CD14-positive monocyte (primary cell): ENCODE data around the gene HYDIN. TPM values are rescaled to one million over a fixed set of nuclear protein-coding genes. Genes with fewer than 3 reads are reported as not detected.

Experiments
- DNase-seq, 3 donors: peaks; one replicate each; pipeline ENCODE4 v3.0.0-alpha.2; 2011 to 2022
- H2AFZ ChIP-seq: 2 replicates; pipeline ENCODE4 v1.6.0; 2012; ENCODE audit warnings: mild to moderate bottlenecking, low read depth, low read length, inconsistent platforms; ENCODE audit not compliant: insufficient read depth, poor library complexity, severe bottlenecking
- H3K27ac ChIP-seq, 2 donors: 1 replicate in 1 of 2; 2 replicates in 1 of 2; pipeline ENCODE4 v1.5.1; 2012 to 2013; ENCODE audit warnings: low read length in 2 of 2, control low read depth in 1 of 2, inconsistent platforms in 1 of 2, low read depth in 1 of 2, mild to moderate bottlenecking in 1 of 2
- H3K27me3 ChIP-seq, 2 donors: one replicate each; pipeline versions ENCODE4 v1.6.0 to v1.6.1; 2011 to 2013; ENCODE audit warnings: low read length in 2 of 2; ENCODE audit not compliant: control insufficient read depth in 2 of 2, insufficient read depth in 2 of 2
- H3K36me3 ChIP-seq, 2 donors: replicated peaks in 1 of 2; 1 replicate in 1 of 2; 2 replicates in 1 of 2; pipeline versions ENCODE4 v1.5.1 to v1.6.1; 2012 to 2013; ENCODE audit warnings: low read length in 2 of 2, control low read depth in 1 of 2, inconsistent platforms in 1 of 2, mild to moderate bottlenecking in 1 of 2; ENCODE audit not compliant: insufficient read depth in 2 of 2, control insufficient read depth in 1 of 2
- H3K4me1 ChIP-seq, 2 donors: 1 replicate in 1 of 2; 2 replicates in 1 of 2; pipeline versions ENCODE4 v1.5.1 to v1.6.1; 2012 to 2013; ENCODE audit warnings: low read length in 2 of 2, control low read depth in 1 of 2, inconsistent platforms in 1 of 2, mild to moderate bottlenecking in 1 of 2, moderate library complexity in 1 of 2; ENCODE audit not compliant: insufficient read depth in 2 of 2, control insufficient read depth in 1 of 2
- H3K4me2 ChIP-seq: replicated peaks from 2 replicates; pipeline ENCODE3; 2012; ENCODE audit warnings: low read length, moderate library complexity, mild to moderate bottlenecking; ENCODE audit not compliant: poor library complexity, severe bottlenecking; ENCODE audit errors: extremely low read depth
- H3K4me3 ChIP-seq, 3 experiments: fragments of 200-600 bp in 1 of 3; sonication (generic) in 1 of 3; replicated peaks in 1 of 3; 1 replicate in 2 of 3; 2 replicates in 1 of 3; pipeline ENCODE4 v1.5.1; 2011 to 2013; ENCODE audit warnings: low read length in 3 of 3, mild to moderate bottlenecking in 3 of 3, control low read depth in 2 of 3, low read depth in 2 of 3, inconsistent platforms in 1 of 3, moderate library complexity in 1 of 3
- H3K79me2 ChIP-seq: 2 replicates; pipeline ENCODE4 v1.6.0; 2012; ENCODE audit warnings: mild to moderate bottlenecking, control low read depth, inconsistent platforms, low read length, moderate library complexity; ENCODE audit not compliant: insufficient read depth
- H3K9ac ChIP-seq: 2 replicates; pipeline ENCODE4 v1.6.0; 2017; ENCODE audit warnings: low read length, mild to moderate bottlenecking; ENCODE audit not compliant: insufficient read depth, poor library complexity, severe bottlenecking
- H3K9me3 ChIP-seq, 2 donors: replicated peaks in 1 of 2; 1 replicate in 1 of 2; 2 replicates in 1 of 2; pipeline versions ENCODE4 v1.5.1 to v1.6.1; 2012 to 2013; ENCODE audit warnings: low read length in 2 of 2, control low read depth in 1 of 2; ENCODE audit not compliant: control insufficient read depth in 1 of 2, insufficient read depth in 1 of 2
- H4K20me1 ChIP-seq: 2 replicates; pipeline ENCODE4 v1.6.0; 2012; ENCODE audit warnings: mild to moderate bottlenecking, low read length, control low read depth, moderate library complexity; ENCODE audit not compliant: insufficient read depth
- H3K27ac Mint-ChIP-seq, 7 donors: one replicate each; pipeline ENCODE4 v1.8.0; 2020; ENCODE audit warnings: mild to moderate bottlenecking in 7 of 7, mixed read lengths in 7 of 7, moderate library complexity in 6 of 7, inconsistent platforms in 2 of 7
- H3K27me3 Mint-ChIP-seq, 3 donors: one replicate each; pipeline ENCODE4 v1.8.0; 2021 to 2022; ENCODE audit warnings: low read depth in 3 of 3, mild to moderate bottlenecking in 3 of 3, mixed read lengths in 3 of 3, moderate library complexity in 3 of 3, inconsistent platforms in 1 of 3
- H3K36me3 Mint-ChIP-seq, 2 donors: one replicate each; pipeline ENCODE4 v1.8.0; 2020; ENCODE audit warnings: mixed read lengths in 2 of 2, inconsistent platforms in 1 of 2, mild to moderate bottlenecking in 1 of 2
- H3K4me1 Mint-ChIP-seq: one replicate; pipeline ENCODE4 v1.8.0; 2020; ENCODE audit warnings: mild to moderate bottlenecking, mixed read lengths
- H3K4me3 Mint-ChIP-seq, 2 donors: one replicate each; pipeline ENCODE4 v1.8.0; 2020; ENCODE audit warnings: mild to moderate bottlenecking in 2 of 2, mixed read lengths in 2 of 2, moderate library complexity in 1 of 2
- H3K9me3 Mint-ChIP-seq, 7 donors: one replicate each; pipeline ENCODE4 v1.8.0; 2020 to 2022; ENCODE audit warnings: mixed read lengths in 7 of 7, mild to moderate bottlenecking in 6 of 7, moderate library complexity in 6 of 7, inconsistent platforms in 2 of 7
- CTCF ChIP-seq: fragments of 200-600 bp; IDR thresholded peaks from one replicate; pipeline ENCODE4 v1.8.0; 2022; ENCODE audit warnings: antibody characterized with exemption, mild to moderate bottlenecking
- WGBS: methylation state at CpG from one replicate; pipeline ENCODE4 v1.1.5; 2013; ENCODE audit warnings: missing lambda C conversion rate; ENCODE audit not compliant: insufficient coverage; 5-methylcytosine and 5-hydroxymethylcytosine counted together
- intact Hi-C, 2 donors: fragments of 100-400 bp; cut with micrococcal nuclease; formaldehyde crosslinking; loops; one replicate each; pipeline versions ENCODE4 v1.15.0 to v1.15.1; 2023
- polyA plus RNA-seq, 3 donors: library from polyadenylated mRNA; depleted of rRNA in 1 of 3; unstranded in 2 of 3; stranded (reverse) in 1 of 3; fragments of 300-500 nt in 2 of 3; fragments of >200 nt in 1 of 3; fragmentation: Illumina TruSeq in 2 of 3; gene quantifications; 1 replicate in 2 of 3; 2 replicates in 1 of 3; pipeline ENCODE4 v1.2.3, GENCODE V29; 2012 to 2021

The HYDIN gene
- polyA plus RNA-seq, 3 donors = not detected

GRCh38 chr16:71255721-71256120, 25.2 kb upstream of the HYDIN start:
- no peak overlapping the region for H3K27ac Mint-ChIP-seq
- Histone ChIP-seq H3K4me3 (no peak overlapping the region), H3K79me2 (no peaks in the 10 kb centered on the region), H3K27ac (no peak overlapping the region), H3K4me2 (no peak overlapping the region), H3K4me1 (peaks cover 0 to 4% of the 10 kb centered on the region in 2 donors), H2AFZ (no peak overlapping the region), H4K20me1 (no peaks in the 10 kb centered on the region), H3K27me3 (no peaks in the 10 kb centered on the region), H3K9ac (no peak overlapping the region), H3K9me3 (no peaks in the 10 kb centered on the region), H3K36me3 (no peaks in the 10 kb centered on the region)
- peaks cover 13% of the 10 kb centered on the region for H3K4me1 Mint-ChIP-seq
- H3K9me3 Mint-ChIP-seq = no peaks in the 10 kb centered on the region
- intact Hi-C loops = no loop called here
- no peak for TF ChIP-seq CTCF
- DNase-seq = no peak
- H3K36me3 Mint-ChIP-seq = no peaks in the 10 kb centered on the region
- peaks cover 3 to 9% (median 4%) of the 10 kb centered on the region in 3 donors for H3K27me3 Mint-ChIP-seq
- no peak overlapping the region for H3K4me3 Mint-ChIP-seq
- 69% methylated on average over 2 of the region's 6 CpGs for WGBS

- intact Hi-C loops = no loop called here
- peak; percentile 5 to 43 (median 9) for DNase-seq
- Histone ChIP-seq H3K27me3 (no peaks in the 10 kb centered on the region), H3K4me2 (no peak overlapping the region), H3K79me2 (no peaks in the 10 kb centered on the region), H3K9ac (no peak overlapping the region), H3K4me1 (peaks cover 0 to 12% of the 10 kb centered on the region in 2 donors), H2AFZ (no peak overlapping the region), H3K27ac (no peak overlapping the region), H3K4me3 (no peak overlapping the region), H4K20me1 (no peaks in the 10 kb centered on the region), H3K9me3 (no peaks in the 10 kb centered on the region), H3K36me3 (no peaks in the 10 kb centered on the region)
- Mint-ChIP-seq H3K27ac (peak overlapping the region in 2 of 7 donors; percentile 34 to 56), H3K9me3 (no peaks in the 10 kb centered on the region), H3K4me3 (no peak overlapping the region), H3K36me3 (no peaks in the 10 kb centered on the region), H3K27me3 (peaks cover 3 to 9% (median 4%) of the 10 kb centered on the region in 3 donors), H3K4me1 (peaks cover 20% of the 10 kb centered on the region)
- no peak for TF ChIP-seq CTCF
- no CpG with 5 or more reads among the region's 4 CpGs for WGBS
These were observed 24.5 kb upstream of the HYDIN start for GRCh38 chr16:71254832-71255525.
